Posterior vena cava (tissue), 2 donors: ENCODE results near the gene NEDD8. TPM values are rescaled to one million over a fixed set of nuclear protein-coding genes. Genes with fewer than 3 reads are reported as not detected.

ENCODE experiments used
- DNase-seq: peaks from one replicate; pipeline ENCODE4 v3.0.0-alpha.2; 2020; ENCODE audit warnings: low spot score
- intact Hi-C, 2 donors: fragments of 100-400 bp; cut with DNase I; formaldehyde crosslinking; loops; one replicate each; pipeline versions ENCODE4 v1.14.1 to v1.14.2; 2022 to 2023
- long read RNA-seq, 2 donors: library from polyadenylated mRNA; unstranded; transcript quantifications; one replicate each; pipeline ENCODE4 v2.0.0, GENCODE V29; 2020 to 2021
- total RNA-seq, 2 donors: library from RNA; stranded (reverse); fragmentation: NEBNext Ultra II Directional; extraction: Animal tissue kit (Norgen Biotek cat#: 25700); gene quantifications; one replicate each; pipeline ENCODE4 v1.2.1, GENCODE V29; 2021
- donor health status: DM: yes; HTN: yes; CAD: no.
- donor health status: DM: yes; HTN: yes; CAD: no.

NEDD8 gene
- 100 to 1,000 TPM; 121 to 125 TPM for total RNA-seq
- long read RNA-seq, donor 1, transcript NEDD8-201 (4 exons, 708 nt) = major isoform, 16 of 18 reads
- long read RNA-seq, donor 1, partial matches to known transcripts = 1 of 18 reads
- long read RNA-seq, donor 1, other reads (novel, unspliced or antisense) = 0 of 18 reads
- long read RNA-seq, donor 2, transcript NEDD8-201 (4 exons, 708 nt) = major isoform, 15 of 18 reads
- long read RNA-seq, donor 2, partial matches to known transcripts = 0 of 18 reads
- long read RNA-seq, donor 2, other reads (novel, unspliced or antisense) = 2 of 18 reads

DNA sequence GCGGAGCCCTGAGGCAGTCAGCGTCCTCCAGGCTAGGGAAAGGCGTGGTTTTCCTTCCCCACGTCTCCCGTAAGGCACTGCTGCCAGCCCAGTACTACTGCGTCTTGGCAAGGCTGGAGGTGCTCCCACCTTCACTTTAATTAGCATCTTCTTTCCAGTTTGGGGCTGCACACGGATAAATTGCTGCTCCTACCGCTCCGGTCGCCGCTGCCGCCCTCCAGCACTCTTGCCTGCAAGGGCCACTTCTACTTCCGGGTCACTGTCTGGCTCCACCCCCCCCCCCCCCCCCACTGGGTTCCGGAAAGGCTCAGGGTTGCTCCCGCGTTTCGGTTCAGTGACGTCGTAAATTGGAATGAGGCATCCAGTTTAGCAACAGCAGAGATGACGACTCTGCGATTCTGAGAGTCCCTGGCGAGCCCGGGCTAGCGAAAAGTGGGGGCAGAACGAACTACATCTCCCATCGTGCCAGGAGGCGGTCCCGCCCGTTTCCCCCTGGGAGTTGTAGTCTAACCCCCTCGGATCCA, at the start of gene NEDD8:
Gene NEDD8 (minus strand): TSS at position 247 of the 524 bp plus-strand sequence. CDS start 100 bp downstream, at position 147.
- intact Hi-C loops = no loop called here
- peak; percentile 98 for DNase-seq

DNA sequence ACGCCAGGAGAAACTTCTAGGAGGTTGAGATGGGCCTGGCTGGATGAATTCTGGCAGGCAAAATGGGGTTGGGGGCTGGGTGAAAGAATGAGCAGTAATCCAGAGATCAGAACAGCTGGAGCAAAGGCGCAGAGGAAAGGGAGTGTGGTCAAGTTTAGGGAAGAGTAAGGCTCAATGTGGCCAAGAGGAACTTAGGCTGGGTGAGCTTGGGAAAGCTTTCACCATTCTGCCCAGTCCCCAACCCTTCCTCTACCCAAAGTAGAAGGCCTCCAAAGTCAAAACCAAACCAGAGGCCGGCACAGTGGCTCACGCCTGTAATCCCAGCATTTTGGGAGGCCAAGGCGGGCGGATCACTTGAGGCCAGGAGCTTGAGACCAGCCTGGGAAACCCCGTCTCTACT, 49.5 kb upstream of the NEDD8 start:
- no peak for DNase-seq
- intact Hi-C loops = no loop called here

DNA sequence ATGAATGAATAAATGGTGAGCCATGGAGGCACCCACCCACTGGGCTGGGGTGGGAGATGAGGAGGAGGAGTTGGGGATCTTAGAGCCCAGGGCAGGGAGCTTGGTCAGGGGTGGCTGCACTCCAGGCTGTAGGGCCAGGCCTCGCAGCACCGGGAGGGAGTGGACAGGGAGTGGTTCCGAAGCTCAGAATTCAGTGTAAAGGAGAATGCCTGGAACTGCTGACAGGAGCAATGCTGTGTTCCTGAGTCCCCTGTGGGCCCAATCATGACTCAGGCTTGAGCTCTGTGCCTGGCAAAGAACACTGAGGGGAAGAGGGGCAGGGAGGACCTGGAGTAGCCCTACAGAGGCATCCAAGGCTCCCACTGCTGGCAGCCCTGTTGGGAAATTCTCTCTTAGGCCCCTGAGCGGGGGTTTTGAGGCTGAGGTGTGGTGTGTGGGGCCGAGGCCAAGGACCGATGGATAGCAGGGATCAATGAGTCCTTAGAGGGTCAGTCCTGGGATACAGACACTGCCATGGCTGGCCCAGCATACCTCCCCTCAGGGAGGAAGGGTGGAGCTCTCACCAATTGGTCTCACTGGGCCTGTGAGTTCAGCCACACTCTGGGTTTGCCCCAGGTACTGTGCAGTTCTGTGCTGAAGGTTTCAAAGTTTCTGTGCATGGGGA, 48.8 kb upstream of the NEDD8 start:
- DNase-seq = no peak
- intact Hi-C loops = no loop called here

DNA sequence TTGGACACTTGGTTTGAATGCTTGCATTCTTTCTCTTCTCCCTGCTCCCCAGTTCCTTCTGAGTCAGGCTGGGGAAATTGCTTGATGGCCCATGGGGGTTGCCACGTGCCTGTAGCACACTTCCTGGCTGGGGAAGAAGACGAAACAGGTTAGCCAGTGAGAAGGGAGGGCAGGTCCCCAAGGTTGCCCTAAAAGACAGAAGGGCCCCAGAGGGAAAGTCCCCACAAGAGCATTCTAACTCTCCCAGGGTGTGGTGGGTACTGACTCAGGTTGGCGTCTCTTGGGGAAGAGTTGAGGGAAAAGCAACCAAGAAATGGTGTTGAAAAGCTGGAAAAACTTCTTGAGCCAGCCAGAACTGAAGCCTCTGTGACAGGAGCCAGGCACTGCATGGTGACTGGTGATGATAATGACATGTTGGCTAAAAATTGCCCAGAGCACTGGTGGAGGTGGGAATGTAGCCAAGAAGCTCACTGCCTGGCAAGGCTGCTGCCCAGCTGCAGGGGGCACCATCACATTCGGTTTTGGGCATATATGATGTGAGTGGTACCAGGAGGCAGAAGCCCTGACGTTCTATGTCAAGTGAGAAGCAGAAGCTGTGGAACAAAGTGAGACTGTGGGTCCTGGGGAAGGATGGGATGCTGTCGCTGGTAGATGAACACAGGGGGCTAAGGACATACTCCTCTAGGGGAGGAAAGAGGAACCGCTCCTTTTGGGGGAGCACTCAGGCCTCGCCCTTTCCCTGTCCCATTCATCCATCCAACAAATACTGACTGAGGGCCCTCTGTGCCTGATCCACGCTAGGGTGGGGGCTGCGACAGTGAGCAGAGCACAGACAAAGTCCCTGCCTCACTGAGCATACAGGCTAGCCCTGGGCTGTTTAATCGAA, 47.4 kb upstream of the NEDD8 start:
- DNase-seq = no peak
- intact Hi-C loops = no loop called here

DNA sequence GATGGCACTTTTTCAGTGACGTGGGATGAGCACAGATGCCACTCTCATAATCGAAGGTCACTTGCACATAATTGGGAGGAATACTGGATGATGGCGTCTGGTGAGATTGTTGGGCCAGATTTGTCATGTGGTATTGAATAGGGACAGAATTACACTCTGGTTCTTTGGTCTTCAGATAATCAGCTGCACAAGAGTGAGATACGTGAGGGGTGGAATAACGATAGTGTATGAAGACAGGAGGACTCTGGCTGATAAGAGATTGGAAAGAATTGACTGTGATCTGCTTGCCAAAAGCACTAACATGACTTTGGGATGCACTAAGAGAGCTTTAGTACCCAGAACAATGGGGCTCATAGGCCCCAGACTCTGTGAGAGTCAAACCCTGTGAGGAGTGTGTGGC, 46.3 kb upstream of the NEDD8 start:
- intact Hi-C loops = no loop called here
- no peak for DNase-seq

DNA sequence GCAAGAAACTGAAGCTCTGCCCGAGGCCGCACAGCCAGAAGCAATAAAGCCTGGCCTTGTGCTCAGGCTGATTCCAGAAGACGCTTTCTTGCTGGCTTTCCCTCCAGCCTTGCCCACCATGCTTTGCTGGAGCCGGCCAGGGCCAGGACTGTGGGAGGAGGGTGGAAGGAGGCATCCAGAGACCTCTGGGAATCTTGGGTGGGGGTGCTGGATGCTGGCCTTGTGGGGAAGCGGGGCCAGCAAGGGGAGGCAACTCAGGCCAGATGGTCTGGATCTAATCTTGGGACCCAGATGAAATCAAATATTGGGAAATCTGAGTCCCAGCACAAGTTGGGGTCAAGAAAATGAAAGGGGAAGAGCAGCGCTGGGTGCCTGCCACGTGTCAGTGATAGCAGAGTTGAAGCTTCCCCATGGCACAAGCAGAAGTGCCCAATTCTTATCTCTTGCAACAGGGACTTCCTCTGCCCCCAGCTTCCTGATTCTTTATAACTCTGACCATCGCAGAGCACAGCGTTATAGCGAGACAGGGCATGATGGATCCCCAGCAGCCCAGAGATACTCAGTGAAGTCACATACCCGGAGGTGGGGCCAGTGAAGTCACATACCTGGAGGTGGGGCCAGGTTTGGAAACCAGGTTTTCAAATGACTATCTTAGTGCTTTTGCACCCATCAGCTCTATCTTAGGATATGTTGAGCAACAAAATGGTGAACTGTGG, 45.6 kb upstream of the NEDD8 start:
- DNase-seq = no peak
- intact Hi-C loops = no loop called here

DNA sequence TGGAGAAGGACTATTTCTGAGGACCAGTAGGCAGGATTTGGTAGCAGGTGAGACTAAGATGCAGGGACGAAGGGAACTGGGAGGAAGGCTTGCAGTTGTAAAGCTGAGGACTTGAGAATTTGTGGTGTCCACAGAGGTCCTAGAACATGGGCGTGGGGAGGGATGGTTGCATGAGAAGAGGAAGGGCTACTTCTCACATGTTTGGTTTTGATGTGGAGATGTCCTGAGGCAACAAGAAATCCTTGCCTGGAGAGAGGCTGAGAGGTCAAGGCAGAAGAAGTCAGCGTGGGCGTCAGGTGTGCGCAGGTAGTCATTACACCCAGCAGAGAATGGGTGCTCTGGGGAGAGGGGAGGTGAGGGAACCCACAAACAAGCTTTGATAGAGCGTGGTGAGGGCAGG, 44.9 kb upstream of the NEDD8 start:
- DNase-seq = no peak
- intact Hi-C loops = no loop called here

DNA sequence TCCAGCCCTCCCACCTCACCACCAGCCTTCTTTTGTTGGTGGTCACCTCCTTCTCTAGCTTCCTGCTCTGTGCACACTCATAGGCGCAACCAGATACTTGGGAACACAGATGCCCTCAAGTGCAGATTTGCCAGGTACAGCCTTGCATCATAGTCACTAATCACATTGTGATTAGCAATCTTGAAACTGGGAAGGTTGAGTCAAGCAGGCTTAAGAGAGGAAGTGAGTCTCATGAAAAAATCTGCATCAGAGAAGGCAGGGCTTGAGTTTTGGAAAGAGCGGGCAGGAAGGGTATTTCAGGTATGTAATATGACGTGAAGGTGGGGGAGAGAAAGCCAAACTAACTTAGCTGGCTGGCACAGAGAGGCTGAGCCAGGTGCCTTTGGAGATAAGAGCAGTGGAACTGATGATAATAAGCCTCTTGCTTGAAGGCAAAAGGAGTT, 42.0 kb upstream of the NEDD8 start:
- intact Hi-C loops = no loop called here
- DNase-seq = no peak

DNA sequence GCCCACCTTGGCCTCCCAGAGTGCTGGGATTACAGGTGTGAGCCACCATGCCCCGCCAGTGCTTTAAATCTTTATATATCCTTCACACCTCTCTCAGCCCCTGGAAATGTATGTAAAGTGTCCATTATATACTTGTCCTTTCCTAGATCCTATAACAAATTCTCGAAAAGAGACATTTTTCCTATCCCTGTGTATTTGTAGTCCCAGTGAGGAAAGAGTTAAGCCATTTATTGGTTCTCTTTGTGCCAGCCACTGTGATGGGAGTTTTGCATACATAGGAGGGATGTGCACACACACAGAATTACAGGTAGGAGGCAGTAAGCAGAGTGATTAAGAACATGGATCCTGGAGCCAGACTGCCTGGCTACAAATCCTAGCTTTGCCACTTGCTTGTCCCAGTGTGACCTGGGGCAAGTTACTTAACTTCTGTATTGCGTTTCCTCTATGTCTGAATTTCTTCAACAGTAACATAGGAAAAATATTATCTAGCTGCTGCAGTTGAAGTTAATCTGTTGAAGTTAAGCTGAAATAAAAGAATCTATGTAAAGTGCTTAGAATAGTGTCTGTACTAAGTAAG, 41.3 kb upstream of the NEDD8 start:
- no peak for DNase-seq
- intact Hi-C loops = no loop called here

DNA sequence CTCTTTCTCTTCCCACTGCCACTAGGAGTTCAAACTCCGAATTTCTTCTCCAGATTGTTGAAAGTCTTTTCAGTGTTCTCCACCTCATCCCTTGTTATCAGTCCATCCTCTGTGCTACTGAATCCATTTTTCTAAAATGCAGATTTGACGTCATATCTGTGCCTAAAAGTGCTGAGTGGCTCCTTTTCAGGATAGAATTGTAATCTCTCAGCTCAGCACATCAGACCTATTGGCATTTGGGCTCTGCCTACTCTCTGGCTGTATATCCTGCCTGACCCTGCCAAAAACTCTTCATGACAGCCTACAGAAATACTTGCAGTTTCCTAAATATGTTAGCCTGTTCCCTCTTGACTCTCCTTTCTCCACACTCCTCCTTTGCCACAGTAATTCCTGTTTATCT, 40.3 kb upstream of the NEDD8 start:
- no peak for DNase-seq
- intact Hi-C loops = no loop called here

DNA sequence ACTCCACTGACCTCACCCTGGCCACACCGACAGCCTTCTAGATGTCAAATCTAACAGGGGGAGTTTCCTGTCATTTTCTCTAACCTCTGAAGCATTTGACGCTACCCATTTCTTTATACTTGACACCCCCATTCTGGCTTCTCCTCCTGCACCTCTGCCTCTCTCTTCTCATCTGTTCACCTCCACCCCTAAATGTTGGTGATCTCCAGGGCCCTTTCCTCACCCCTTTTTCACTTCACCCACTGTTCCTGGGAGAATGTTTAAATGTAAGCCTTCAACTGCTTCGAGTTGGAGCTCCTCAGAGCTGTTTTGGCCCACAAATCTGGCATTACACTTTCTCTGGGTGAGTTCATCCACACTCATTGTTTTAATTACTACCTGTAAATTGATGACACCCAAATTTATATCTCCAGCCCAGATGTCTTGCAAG, 39.7 kb upstream of the NEDD8 start:
- intact Hi-C loops = no loop called here
- no peak for DNase-seq

DNA sequence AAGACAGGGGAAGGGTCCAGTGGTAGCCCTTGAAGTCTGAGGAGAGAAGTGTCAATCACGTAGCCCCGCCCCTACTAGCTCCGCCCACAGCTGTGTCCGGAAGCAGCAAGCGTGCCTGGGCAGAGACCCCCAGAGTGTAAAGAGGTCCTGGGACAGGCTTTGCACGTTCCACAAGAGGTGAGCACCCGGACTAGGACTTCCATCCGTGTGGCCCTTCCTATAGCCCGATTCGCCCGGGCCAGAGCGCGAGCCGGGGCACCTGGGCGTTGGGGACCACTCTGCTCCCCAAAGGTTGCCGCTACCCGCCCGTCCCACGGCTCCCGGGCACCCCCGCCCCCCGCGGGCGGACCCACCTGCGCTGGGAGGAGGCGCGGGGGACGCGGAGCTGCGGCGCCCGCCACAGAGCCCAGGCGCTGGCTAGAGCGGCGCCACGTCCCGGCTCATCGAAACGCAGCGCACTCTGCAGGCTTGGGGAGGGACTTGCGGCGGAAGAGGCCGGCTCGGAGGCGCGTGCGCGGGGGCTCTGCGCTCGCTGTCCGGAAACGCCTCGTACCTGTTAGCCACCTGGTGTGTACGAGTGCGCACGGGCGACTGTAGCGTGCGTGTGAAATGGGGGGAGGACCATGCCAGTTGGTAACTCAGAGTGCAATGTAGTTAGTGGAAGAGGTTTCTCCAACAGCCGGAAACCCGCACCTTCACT, 39.1 kb upstream of the NEDD8 start, which contains the start of gene RABGGTA:
Gene RABGGTA (minus strand): TSS at position 464 of the 700 bp plus-strand sequence. CDS start 482 bp downstream, outside the sequence.
- DNase-seq = peak; percentile 96
- intact Hi-C loops = no loop called here

DNA sequence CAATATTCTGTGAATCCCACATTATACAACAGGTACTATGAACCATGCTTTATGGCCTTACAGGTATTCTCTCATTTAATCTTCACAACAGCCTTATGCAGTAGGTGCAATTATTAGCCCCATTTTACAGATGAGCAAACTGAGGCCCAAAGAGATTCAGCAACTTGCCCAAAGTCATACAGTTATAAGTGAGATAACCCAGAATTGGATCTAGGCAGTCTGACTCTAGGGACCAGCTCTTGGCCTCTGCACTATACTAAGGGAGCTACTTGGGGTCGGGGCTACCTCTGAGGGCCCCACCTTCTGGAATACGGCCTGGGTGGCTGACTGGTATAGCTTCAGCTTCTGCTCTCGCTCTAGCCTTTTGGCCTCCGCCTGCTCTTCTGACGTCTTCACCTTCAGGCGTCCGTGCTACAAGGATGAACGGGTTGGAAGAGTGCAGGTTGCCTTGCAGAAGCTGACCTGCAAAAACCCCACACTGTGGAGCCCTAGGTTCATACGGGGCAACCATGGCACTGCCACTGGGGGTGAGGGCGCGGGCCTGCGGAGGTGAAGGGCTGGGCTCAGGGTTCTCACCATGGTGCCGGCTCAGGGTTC, 38.5 kb upstream of the NEDD8 start:
- intact Hi-C loops = no loop called here
- no peak for DNase-seq

DNA sequence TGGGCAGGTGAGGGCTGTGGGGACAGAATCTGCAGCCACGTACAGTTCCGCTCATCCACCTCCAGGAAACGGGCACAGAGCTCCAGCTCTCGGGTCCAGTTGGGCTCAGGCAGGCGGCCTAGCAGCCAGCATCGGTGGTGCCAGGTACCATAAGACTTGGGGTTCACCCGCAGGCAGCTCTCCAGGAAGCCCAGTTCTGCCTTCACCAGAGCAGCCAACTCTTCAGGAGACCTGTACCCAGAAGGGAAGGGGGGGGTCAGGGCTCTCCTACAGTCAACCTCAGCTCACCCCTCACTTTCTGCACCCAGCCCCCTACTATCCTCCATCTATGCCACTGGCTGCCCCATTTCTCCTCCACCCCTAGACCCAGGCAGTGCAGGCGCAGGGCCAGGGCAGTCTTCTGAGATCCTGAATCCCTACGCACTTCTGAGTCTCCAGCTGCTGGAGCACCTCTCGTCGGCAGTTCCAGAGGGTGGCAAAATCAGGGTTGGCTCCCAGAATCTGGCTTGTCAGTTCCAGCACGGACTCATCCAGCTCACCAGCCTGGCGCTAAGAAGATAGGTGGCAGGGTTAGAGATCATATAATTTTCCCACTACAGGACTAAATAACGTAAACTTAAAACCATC, 37.9 kb upstream of the NEDD8 start:
- intact Hi-C loops = no loop called here
- no peak for DNase-seq

DNA sequence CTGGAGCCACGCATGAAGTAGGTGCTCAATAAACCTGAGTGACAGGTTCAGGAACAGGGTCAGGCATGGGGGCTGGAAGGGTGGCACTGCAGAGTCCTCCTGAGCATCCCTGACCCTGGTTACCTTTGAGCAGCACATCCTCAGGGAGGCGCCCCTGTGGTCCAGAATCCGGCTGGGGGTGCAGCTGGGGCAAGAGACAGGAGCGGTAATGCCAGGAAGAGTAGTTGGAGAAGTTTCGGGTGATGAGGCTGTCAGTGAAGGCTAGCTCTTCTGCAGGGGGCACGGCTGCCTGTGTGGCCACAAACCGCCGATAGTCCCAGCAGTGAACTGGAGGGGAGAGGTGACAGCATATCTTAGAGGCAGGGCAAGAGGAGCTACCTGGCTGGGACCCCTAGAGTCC, 37.2 kb upstream of the NEDD8 start:
- DNase-seq = no peak
- intact Hi-C loops = no loop called here

DNA sequence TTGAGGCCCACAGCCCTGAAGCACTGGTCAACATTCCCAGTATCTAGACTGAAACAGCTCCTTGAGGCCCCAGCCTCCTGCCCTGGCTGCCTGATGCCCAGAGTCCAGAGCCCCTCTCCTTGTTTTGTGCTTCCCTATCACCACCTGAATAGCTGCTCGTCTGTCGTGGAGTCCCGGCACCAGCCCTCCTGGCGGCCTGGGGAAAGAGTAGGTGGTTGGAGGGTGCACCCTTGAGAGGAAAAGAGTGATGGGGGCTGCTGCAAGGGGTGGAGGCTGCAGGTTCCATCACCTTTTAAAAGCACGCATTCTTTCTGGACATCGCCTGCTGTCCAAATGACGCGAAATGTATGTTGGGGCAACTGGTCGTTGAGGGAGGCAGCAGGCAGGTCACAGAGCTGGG, 36.1 kb upstream of the NEDD8 start:
- no peak for DNase-seq
- intact Hi-C loops = no loop called here

DNA sequence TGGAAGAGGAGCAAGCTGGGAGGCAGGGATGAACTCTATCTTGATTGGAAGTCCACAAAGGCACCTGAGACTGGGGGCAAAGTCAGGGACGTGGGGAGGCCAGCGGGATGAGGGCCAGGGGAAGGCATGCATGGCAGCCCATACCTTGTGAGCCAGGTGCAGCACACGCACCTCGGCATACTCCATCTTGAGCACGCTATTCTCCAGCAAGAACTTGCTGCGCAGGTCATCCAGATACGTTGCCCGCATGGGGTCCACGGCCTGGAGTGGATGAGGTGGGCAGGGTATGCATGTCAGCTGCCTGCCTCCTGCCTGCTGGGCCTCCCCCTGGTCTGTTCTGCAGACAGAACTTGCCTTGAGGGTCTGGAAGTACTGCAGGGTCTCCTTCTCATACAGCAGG, 35.3 kb upstream of the NEDD8 start:
- intact Hi-C loops = no loop called here
- no peak for DNase-seq
